Ovary (tissue), 9 donors: ENCODE measurements around the gene MICALL1. TPM values are rescaled to one million over a fixed set of nuclear protein-coding genes. Genes with fewer than 3 reads are reported as not detected.

Experiments
- DNase-seq, 5 donors: peaks; one replicate each; pipeline ENCODE4 v3.0.0-alpha.2; 2019 to 2020
- H3K27ac ChIP-seq, 2 donors: fragments of 200-600 bp; one replicate each; pipeline versions ENCODE4 v1.5.1 to v1.8.0; 2019 to 2022
- H3K27me3 ChIP-seq: fragments of 200-600 bp; one replicate; pipeline ENCODE4 v1.8.0; 2022
- H3K36me3 ChIP-seq: fragments of 200-600 bp; sonication (generic); one replicate; pipeline ENCODE4 v1.5.1; 2019
- H3K4me1 ChIP-seq: one replicate; pipeline ENCODE4 v1.8.1; 2013; ENCODE audit warnings: mild to moderate bottlenecking, moderate library complexity; ENCODE audit not compliant: insufficient read depth
- H3K4me3 ChIP-seq: fragments of 200-600 bp; sonication (generic); one replicate; pipeline ENCODE4 v1.5.1; 2017
- H3K9me3 ChIP-seq, 2 donors: fragments of 200-600 bp in 1 of 2; sonication (generic) in 1 of 2; one replicate each; pipeline versions ENCODE4 v1.5.1 to v1.8.1; 2013 to 2019; ENCODE audit warnings: mild to moderate bottlenecking in 1 of 2, moderate library complexity in 1 of 2
- EP300 ChIP-seq: sonication (generic); formaldehyde crosslinking; IDR thresholded peaks from one replicate; pipeline ENCODE4 v1.6.1; 2017; ENCODE audit warnings: antibody characterized with exemption
- POLR2A ChIP-seq: fragments of 450-650 bp; IDR thresholded peaks from one replicate; pipeline ENCODE4 v1.6.1; 2017; ENCODE audit warnings: antibody characterized with exemption, mild to moderate bottlenecking, moderate library complexity
- WGBS, 3 donors: extraction: QIAGEN DNeasy Blood & Tissue Kit in 1 of 3; methylation state at CpG; one replicate each; pipeline versions ENCODE4 v1.1.5 to v1.1.7; 2013 to 2017; 5-methylcytosine and 5-hydroxymethylcytosine counted together
- intact Hi-C, 4 donors: fragments of 100-400 bp; cut with DNase I; formaldehyde crosslinking; loops; one replicate each; pipeline versions ENCODE4 v1.11.0 to v1.15.1; 2022 to 2023
- polyA plus RNA-seq, 2 donors: library from polyadenylated mRNA; stranded (reverse); fragments of 200-250 nt in 1 of 2; fragments of 350-450 nt in 1 of 2; fragmentation: Illumina TruSeq in 1 of 2; extraction: RNeasy Lipid Tissue Mini Kit (QIAGEN cat#74804) in 1 of 2; gene quantifications; one replicate each; pipeline ENCODE4 v1.2.3, GENCODE V29; 2013 to 2014
- total RNA-seq, 7 donors: library from RNA; depleted of rRNA in 2 of 7; stranded (reverse); fragments of >200 nt in 2 of 7; fragmentation: NEBNext Ultra II Directional in 3 of 7; extraction: Animal tissue kit (Norgen Biotek cat#: 25700) in 3 of 7; gene quantifications; one replicate each; pipeline versions ENCODE4 v1.1.0 to v1.2.4, GENCODE V29; 2016 to 2023
- TF ChIP-seq, protein P1 (sequence below), 3 donors: fragments of 450-650 bp in 2 of 3; fragments of 200-600 bp in 1 of 3; IDR thresholded peaks; one replicate each; pipeline versions ENCODE4 v1.5.1 to v1.8.0; 2016 to 2022; ENCODE audit warnings: antibody characterized with exemption in 3 of 3, mild to moderate bottlenecking in 1 of 3
- donor health status: DM: no; HTN: no; CAD: no; lungs with moderate emphysema.
- donor health status: DM: no; HTN: no; CAD: no.
- donor health status: Bipolar disorder and iron deficiency.
- donor health status: DM: yes; HTN: yes; CAD: no.
- donor health status: DM: no; HTN: no; CAD: no.
- donor health status: DM: yes; HTN: yes; CAD: no.

MICALL1 gene
- total and polyA plus RNA-seq, 9 donors = 6.2 to 30.0 (median 17.4) TPM

DNA sequence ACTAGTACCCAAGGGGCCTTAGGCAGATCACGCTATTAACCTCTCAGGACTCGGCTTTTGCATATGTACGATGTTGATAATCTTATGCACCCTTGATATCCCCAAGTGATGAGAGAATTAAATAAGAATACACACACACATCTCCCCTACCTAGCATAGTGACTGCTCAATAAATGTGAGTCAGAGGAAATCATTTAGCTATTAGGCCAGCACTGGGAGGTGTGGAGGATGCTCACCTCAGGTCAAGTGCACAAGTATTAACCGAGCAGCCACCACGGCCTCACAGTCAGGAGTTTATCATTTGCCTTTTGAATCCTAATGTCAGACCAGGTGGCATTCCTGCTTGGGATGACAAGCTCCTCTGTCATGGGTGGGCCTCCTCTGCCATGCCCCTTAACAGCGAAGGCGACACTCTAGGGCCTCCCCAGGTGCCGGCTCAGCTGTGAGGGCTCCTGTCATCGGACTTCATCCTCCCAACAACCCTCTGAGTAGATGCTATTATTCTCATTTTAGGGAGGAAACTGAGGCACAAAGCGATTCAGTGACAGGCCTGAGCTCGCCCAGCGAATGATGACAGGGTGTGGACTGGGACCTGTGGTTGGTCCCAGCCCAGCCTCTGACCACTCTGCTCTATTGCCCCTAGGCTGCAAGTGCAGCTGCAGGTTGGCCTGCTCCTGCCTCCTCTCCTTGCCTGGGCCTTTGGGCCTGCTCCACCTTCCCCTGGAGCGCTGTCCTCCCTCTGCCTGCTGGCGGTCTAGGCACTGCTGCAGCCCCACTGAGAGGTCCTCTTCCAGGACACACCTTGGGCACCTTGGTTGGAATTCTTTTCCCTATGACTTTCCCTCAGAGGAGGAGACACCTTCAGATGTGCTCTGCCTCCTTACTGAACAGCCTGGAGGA, 83.3 kb downstream of the MICALL1 start:
- H3K4me3 ChIP-seq = no peak overlapping the region
- 88 to 93% (median 89%) methylated on average over 14 of the region's 14 CpGs for WGBS, 3 donors

DNA sequence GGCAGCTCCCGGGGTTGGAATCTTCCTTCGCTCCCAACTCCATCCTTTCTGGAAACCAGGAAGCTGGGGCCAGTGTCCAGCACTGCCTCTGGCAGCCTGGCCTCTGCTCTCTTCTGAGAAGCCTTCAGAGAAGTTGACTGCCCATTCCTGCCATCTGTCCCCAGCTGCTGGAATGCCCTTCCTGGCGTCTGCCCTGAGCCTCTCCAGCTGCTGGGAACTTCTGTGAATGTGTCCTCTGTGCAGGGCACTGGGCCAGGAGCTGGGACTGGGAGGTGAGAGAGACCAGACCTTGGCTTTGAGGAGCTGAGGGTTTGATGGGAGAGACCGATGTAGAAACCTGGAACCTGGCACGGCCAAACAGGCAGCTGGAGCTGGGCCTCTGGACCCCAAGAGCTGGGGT, 84.2 kb downstream of the MICALL1 start:
- H3K4me3 ChIP-seq = no peak overlapping the region
- no peaks in the 10 kb centered on the region for H3K36me3 ChIP-seq
- no peak for DNase-seq
- TF ChIP-seq POLR2A (no peak), EP300 (no peak)
- TF ChIP-seq, protein P1, sequence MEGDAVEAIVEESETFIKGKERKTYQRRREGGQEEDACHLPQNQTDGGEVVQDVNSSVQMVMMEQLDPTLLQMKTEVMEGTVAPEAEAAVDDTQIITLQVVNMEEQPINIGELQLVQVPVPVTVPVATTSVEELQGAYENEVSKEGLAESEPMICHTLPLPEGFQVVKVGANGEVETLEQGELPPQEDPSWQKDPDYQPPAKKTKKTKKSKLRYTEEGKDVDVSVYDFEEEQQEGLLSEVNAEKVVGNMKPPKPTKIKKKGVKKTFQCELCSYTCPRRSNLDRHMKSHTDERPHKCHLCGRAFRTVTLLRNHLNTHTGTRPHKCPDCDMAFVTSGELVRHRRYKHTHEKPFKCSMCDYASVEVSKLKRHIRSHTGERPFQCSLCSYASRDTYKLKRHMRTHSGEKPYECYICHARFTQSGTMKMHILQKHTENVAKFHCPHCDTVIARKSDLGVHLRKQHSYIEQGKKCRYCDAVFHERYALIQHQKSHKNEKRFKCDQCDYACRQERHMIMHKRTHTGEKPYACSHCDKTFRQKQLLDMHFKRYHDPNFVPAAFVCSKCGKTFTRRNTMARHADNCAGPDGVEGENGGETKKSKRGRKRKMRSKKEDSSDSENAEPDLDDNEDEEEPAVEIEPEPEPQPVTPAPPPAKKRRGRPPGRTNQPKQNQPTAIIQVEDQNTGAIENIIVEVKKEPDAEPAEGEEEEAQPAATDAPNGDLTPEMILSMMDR (IDR thresholded peaks at IDR 0.05) = no peak
- H3K9me3 ChIP-seq = no peaks in the 10 kb centered on the region
- no peak overlapping the region for H3K27ac ChIP-seq
- H3K4me1 ChIP-seq = no peaks in the 10 kb centered on the region
- intact Hi-C loops = loop anchor here in 1 of 4 donors (5.0 kb wide), 1 partner anchor 663 kb away; no protein-coding TSS in a partner anchor
- 43 to 60% (median 53%) methylated on average over 5 of the region's 5 CpGs for WGBS, 3 donors
- no peaks in the 10 kb centered on the region for H3K27me3 ChIP-seq

More for the DNA sequence above, 83.3 kb downstream of the MICALL1 start:
- intact Hi-C loops = loop anchor here in 1 of 4 donors (5.0 kb wide), 1 partner anchor 662 kb away; no protein-coding TSS in a partner anchor
- no peaks in the 10 kb centered on the region for H3K36me3 ChIP-seq
- H3K4me1 ChIP-seq = no peaks in the 10 kb centered on the region
- H3K27me3 ChIP-seq = no peaks in the 10 kb centered on the region
- H3K27ac ChIP-seq = no peak overlapping the region
- DNase-seq = no peak
- TF ChIP-seq, protein P1 (IDR thresholded peaks at IDR 0.05) = no peak
- no peak for TF ChIP-seq EP300
- TF ChIP-seq POLR2A = no peak
- no peaks in the 10 kb centered on the region for H3K9me3 ChIP-seq

DNA sequence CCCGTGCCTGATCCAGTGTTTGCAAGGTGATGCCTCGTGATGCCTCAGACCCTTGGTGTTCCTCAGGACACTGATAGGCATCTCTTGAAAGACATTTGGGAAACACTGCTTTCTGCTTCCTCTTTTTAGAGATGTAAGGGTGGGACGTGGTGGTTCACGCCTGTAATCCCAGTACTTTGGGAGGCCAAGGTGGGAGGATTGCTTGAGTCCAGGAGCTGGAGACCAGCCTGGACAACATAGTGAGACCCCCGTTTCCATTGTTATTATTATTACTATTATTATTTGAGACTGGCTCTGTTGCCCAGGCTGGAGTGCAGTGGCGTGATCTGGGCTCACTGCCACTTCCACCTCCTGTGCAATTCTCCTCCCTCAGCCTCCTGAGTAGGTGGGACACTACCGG, 84.8 kb downstream of the MICALL1 start:
- WGBS, 3 donors = 89 to 90% (median 89%) methylated on average over 7 of the region's 7 CpGs
- Histone ChIP-seq H3K9me3 (no peaks in the 10 kb centered on the region), H3K27me3 (no peaks in the 10 kb centered on the region), H3K4me1 (no peaks in the 10 kb centered on the region), H3K4me3 (no peak overlapping the region), H3K27ac (no peak overlapping the region), H3K36me3 (no peaks in the 10 kb centered on the region)
- no peak for TF ChIP-seq POLR2A
- TF ChIP-seq, protein P1 (IDR thresholded peaks at IDR 0.05) = no peak
- no peak for TF ChIP-seq EP300
- intact Hi-C loops = loop anchor here in 1 of 4 donors (5.0 kb wide), 1 partner anchor 664 kb away; no protein-coding TSS in a partner anchor
- DNase-seq = no peak

DNA sequence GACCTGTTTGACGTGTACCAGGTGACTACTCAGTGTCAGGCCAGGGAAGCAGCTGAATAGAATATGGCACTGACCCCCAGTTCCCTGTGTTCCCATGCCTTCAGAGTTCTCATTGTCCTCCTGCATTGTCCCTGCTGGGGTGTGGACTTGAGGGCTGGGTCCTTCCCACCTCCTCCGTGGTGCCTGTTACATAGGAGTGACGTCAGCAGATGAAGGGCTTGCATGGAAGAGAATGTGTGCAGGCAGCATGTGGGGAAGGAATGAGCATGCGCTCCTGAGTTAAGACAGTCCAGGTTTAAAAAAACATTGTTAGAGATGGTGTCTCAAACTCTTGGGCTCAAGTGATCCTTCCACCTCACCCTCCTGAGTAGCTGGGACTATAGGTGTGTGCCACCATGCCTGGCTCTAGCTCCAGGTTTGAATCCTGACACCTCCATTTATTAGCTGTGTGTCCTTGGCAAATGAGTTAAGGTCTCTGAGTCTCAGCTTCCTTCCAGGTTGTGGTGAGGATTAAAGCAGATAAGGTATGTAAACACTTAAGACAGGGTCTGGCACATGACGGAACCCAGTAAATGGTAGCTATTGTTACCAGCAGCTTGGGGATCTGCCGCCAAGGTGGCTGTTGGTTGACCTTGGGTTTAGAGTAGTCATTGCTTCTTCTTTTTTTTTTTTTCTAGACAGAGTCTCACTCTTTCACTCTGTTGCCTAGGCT, 85.8 kb downstream of the MICALL1 start:
- Histone ChIP-seq H3K9me3 (no peaks in the 10 kb centered on the region), H3K4me3 (no peak overlapping the region), H3K27ac (no peak overlapping the region), H3K27me3 (no peaks in the 10 kb centered on the region), H3K36me3 (no peaks in the 10 kb centered on the region), H3K4me1 (no peaks in the 10 kb centered on the region)
- 74 to 80% (median 74%) methylated on average over 6 of the region's 6 CpGs for WGBS, 3 donors
- TF ChIP-seq POLR2A (no peak), EP300 (no peak)
- TF ChIP-seq, protein P1 (IDR thresholded peaks at IDR 0.05) = no peak
- intact Hi-C loops = loop anchor here in 1 of 4 donors (5.0 kb wide), 1 partner anchor 665 kb away; no protein-coding TSS in a partner anchor
- no peak for DNase-seq
